GM10266 (cell line): ENCODE data around the gene ELAVL2.

Experiments
- DNase-seq: peaks from one replicate; pipeline ENCODE4 v3.0.0; 2012; ENCODE audit errors: extremely low spot score
- CTCF ChIP-seq: IDR thresholded peaks from 2 replicates; pipeline ENCODE4 v1.5.1; 2012; ENCODE audit warnings: mild to moderate bottlenecking, low read depth; ENCODE audit not compliant: control insufficient read depth, insufficient read depth; ENCODE audit errors: missing control alignments

Gene ELAVL2

GRCh38 chr9:23799521-23799920 lies 26.5 kb downstream of the ELAVL2 start:
- TF ChIP-seq CTCF: no peak

GRCh38 chr9:23798325-23798724 lies 27.7 kb downstream of the ELAVL2 start:
- no peak for TF ChIP-seq CTCF
- no peak for DNase-seq

More at GRCh38 chr9:23799521-23799920, 26.5 kb downstream of the ELAVL2 start:
- no peak for DNase-seq

- no peak for DNase-seq
- TF ChIP-seq CTCF: no peak
Observed at GRCh38 chr9:23796209-23796608, 29.8 kb downstream of the ELAVL2 start.

GRCh38 chr9:23790351-23791260 lies 35.4 kb downstream of the ELAVL2 start:
- TF ChIP-seq CTCF: no peak
- DNase-seq: no peak

GRCh38 chr9:23789529-23790254 lies 36.3 kb downstream of the ELAVL2 start:
- DNase-seq: no peak
- TF ChIP-seq CTCF: no peak

- DNase-seq: no peak
- TF ChIP-seq CTCF: no peak
Observed at GRCh38 chr9:23784962-23785361, 41.1 kb downstream of the ELAVL2 start.

- no peak for DNase-seq
- TF ChIP-seq CTCF: no peak
Observed at GRCh38 chr9:23783509-23783908, 42.5 kb downstream of the ELAVL2 start.
